ENCODE measurements around the gene NECAB3.

DNA sequence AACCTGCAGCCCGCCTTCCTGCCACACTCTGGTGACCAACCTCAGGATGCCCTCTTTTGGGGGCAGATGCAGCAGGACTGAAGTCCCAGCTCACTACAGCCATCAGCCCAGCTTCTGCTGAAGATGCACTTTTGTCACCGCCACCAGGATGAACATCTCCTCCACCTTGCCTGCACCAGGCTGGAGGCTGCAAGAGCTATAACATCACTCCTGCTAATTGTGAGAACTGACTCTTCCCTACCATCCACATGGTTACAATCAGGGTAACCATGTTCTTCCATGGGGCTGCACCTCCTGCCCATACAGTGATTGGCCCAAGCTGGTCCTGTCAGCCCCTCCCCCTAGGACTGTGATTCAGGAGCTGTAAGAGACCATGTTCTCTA, 9.5 kb downstream of the NECAB3 start:
- TF ChIP-seq, protein P1, sequence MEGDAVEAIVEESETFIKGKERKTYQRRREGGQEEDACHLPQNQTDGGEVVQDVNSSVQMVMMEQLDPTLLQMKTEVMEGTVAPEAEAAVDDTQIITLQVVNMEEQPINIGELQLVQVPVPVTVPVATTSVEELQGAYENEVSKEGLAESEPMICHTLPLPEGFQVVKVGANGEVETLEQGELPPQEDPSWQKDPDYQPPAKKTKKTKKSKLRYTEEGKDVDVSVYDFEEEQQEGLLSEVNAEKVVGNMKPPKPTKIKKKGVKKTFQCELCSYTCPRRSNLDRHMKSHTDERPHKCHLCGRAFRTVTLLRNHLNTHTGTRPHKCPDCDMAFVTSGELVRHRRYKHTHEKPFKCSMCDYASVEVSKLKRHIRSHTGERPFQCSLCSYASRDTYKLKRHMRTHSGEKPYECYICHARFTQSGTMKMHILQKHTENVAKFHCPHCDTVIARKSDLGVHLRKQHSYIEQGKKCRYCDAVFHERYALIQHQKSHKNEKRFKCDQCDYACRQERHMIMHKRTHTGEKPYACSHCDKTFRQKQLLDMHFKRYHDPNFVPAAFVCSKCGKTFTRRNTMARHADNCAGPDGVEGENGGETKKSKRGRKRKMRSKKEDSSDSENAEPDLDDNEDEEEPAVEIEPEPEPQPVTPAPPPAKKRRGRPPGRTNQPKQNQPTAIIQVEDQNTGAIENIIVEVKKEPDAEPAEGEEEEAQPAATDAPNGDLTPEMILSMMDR (IDR thresholded peaks at IDR 0.05), result no peak
- no peak for TF ChIP-seq POLR2A (IDR thresholded peaks at IDR 0.05)

Data from right lobe of liver (tissue), 4 donors.